IPS-11a (cell line): ENCODE measurements around the gene PGGHG.
"Not testable (repeated sequence)": the region's sequence is repeated elsewhere in the genome, so short reads cannot be mapped to it uniquely, and the experiment has no call there.

Experiments used
- H3K4me3 ChIP-seq: one replicate; pipeline ENCODE4 v1.5.1; 2013; ENCODE audit warnings: low read depth, low read length, control low read depth

PGGHG gene

DNA sequence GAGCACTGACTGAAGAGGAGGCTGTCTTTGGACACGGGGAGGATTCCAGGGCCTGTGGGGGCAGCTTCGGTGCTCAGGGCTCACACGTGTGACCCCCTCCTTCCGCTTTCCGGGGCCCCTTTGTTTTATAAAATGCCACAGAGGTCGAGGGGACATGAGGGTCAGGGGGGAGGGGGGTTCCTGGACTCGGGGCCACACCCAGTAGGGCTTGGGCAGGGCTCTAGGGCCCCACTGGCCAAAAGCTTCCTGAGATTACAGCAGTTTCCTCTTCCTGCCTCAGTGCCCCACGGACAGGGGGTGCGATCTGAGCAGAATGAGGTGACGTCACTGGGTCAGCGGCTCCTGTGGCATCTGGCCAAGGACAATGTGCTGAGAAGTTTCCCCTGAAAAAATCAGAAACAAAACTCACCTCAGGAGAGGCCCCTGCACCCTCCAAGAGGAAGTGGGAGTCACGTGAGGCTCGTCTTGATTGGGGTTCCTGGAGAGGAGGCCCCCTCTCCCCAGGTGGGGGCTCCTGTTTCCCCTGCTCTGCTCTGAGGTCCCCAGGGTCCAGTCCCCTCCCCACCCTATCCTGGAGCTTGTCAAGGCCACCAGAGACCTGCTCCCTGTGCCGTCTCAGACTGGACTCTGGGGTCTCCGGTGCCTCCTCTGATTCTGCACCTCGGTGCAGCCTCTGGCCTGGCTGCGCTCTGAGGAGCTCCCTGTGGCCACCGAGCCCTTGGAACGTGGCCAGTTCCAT, 38.1 kb downstream of the PGGHG start:
- H3K4me3 ChIP-seq = no peak overlapping the region

DNA sequence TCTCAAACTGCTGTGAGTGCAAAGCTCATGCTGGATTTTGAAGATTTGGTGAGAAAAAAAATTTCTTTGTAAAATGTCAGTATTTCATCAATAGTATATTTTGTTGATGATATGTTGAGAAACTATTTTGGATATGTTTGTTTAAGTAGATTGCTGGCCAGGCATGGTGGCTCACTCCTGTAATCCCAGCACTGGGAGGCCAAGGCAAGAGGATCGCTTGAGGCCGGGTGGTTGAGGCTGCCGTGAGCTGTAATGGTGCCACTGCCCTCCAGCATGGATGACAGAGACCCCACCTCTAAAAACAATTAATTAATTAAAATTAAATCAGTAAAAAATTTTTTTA, 38.6 kb downstream of the PGGHG start:
- H3K4me3 ChIP-seq = no peak overlapping the region

DNA sequence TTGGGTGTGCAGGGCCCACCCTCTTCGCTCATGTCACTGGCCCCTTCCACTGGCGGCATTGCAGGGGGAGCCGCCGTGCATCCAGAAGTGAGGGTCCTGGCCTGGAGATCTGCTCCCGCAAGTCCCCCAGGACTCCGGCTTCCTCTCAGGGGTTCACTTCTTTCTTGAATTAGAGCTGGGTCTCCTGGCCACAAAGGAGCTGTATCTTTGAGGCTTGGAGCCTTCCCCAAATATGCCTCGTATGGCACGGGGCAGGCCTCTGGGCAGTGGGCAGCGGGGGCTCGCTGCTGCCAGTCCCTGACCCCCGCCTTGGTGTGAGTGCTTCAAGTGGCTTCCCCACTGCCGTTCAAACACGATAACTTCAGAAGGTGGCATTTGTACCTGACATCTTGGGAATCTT, 39.1 kb downstream of the PGGHG start:
- no peak overlapping the region for H3K4me3 ChIP-seq

DNA sequence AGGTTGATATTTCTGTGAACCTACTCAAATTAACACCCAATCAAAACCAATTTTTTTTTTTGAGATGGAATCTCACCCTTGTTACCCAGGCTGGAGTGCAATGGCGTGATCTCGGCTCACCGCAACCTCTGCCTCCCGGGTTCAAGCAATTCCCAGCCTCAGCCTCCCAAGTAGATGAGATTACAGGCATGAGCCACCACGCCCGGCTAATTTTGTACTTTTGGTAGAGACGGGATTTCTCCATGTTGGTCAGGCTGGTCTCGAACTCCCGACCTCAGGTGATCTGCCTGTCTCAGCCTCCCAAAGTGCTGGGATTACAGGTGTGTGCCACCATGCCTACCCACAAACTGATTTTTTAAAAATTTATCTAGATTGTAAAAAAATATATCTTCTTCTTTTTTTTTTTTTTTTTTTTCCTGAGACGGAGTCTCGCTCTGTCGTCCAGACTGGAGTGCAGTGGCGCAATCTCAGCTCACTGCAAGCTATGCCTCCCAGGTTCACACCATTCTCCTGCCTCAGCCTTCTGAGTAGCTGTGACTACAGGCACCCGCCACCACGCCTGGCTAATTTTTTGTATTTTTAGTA, 39.7 kb downstream of the PGGHG start:
- not testable (repeated sequence) for H3K4me3 ChIP-seq

DNA sequence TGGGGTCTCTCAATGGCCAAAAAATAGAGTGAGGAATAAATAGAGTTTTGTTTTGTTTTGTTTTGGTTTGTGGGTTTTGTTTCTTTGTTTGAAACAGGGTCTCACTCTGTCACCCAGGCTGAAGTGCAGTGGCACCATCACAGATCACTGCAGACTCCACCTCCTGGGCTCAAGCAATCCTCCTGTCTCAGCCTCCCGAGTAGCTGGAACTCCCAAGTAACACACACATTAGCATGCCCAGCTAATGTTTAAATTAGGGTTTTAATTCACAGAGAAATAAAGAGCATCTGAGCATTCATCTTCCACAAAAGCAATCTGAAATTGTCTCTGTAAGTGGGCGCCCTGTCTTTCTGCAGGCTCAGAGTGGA, 40.9 kb downstream of the PGGHG start:
- H3K4me3 ChIP-seq = no peak overlapping the region

DNA sequence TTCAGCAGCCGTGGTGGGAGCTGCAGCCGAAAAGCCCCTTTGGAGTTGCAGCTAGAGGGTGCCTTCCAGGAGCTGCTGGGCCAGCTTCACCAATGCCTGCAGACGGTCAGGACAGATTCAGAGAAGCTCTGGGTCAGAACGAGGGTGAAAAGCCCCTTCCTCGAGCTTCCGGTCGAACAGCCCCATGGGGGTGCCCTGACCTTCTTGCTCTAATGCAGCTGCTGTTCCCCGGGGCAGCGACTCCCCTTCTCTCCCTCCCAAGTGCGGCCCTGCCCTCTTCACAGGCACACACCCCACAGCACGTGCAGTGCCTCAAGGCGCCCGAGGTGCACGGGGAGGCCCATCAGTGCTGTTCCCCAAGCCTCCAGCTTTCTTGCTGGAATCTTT, 41.4 kb downstream of the PGGHG start:
- H3K4me3 ChIP-seq = no peak overlapping the region

DNA sequence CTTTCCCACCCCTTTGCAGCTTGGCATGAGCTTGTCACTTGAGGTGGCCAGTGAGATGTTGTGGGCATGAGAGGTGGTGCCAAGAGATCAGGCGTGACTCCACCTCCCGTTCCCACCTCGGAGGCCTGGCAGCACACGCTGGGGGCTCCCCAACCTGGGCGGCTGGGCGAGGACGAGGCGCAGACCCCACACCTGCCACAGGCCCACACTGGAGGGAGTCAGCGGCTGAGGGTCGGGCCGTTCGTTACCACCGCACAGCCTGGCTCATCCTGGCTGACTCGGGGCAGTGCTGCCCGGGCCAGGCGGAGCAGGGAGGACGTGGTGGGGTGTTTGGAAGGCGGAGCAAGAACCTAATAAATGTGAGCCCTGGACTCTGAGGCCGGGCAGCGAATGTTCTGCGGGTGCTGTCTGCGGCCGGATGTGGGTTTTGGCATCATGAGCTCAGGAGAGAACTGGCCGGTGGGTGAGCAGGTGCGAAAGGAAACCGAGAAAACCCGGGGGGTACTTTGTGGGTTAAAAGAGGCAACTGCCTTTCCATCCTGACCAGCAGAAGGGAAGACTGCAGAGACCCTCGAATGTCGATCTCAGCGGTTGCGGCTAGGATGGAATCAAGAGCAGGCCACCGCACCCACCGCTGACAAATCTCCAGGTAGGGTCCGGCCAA, 41.9 kb downstream of the PGGHG start:
- no peak overlapping the region for H3K4me3 ChIP-seq

DNA sequence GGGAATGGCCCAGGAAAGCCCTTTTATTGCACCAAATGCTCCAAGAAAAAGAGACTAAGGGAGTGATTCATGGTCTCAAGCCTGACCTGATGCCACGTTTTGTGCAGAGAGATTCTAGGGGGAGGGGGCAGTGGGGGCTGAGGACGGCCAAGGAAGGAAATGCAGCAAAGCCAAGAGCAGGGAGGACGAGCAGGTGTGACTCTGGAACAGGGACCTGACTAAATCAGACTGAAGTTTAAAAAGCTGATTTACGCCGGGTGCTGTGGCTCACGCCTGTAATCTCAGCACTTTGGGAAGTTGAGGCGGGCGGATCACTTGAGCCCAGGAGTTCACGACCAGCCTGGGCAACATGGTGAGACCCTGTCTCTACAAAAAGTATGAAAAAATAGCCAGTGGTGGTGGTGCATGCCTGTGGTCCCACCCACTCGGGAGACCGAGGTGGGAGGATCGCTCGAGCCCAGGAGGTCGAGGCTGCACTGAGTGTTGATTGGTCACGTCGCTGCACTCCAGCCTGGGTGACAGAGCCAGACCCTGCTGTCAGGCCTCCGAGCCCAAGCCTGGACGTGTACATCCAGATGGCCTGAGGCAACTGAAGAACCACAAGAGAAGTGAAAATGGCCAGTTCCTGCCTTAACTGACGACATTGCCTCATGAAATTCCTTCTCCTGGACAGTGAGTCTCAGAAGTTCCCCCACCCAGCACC, 42.6 kb downstream of the PGGHG start:
- H3K4me3 ChIP-seq = no peak overlapping the region

DNA sequence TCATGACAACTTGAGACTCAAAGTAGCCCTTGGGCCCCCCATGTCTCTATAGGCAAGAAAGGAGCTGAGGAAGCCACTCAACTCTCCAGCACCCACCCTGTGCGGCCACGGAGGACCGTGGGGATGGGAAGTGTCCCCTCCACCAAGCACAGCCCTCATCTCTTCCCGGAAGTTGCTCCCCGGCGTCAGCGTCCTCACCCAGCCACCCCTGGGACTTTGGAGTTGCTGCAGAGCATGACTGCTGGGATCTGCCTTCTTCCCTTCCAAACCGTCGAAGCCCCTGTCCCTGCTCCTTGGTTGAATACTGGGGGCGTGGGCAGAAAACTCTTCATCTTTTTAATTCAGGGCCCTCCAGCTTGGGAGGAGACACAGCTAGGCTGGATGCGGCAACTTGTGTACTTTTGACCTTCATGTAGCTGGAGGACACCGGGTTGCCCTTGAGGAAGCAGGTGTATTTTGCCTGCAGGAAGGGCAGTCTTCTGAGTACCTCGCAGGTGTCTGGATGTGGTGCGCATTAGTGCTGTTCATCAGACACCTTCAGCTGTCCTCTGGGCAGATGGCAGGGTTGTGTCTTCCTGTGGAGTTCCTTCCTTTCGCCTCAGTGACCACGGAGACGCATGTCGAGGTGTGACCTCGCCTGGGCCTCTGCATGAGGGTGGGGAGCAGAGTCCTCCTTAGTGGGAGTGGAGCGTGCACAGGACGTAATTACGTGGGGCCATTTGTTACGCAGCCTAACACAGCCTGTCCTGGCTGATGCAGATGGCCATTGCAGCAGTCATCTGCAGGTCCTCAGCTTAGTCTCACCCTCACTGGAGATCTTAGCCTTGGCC, 43.9 kb downstream of the PGGHG start:
- H3K4me3 ChIP-seq = no peak overlapping the region

DNA sequence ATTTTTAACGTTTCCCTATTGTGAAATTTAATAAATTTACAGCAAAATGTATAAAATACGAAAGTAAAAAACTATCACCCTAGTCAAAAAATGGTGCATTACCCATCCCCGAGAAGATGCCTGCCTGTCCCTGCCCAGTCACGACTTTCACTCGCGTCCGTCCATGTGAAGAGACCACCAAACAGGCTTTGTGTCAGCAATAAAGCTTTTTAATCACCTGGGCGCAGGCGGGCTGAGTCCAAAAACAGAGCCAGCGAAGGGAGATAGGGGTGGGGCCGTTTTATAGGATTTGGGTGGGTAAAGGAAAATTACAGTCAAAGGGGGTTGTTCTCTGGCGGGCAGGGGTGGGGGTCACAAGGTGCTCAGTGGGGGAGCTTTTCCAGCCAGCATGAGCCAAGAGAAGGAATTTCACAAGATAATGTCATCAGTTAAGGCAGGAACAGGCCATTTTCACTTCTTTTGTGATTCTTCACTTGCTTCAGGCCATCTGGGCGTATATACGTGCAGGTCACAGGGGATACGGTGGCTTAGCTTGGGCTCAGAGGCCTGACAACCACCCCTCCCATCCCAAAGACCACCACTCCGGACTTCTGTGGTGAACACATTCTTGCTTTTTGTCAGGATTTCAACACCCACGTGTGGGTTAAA, 44.8 kb downstream of the PGGHG start:
- H3K4me3 ChIP-seq = not testable (repeated sequence)

DNA sequence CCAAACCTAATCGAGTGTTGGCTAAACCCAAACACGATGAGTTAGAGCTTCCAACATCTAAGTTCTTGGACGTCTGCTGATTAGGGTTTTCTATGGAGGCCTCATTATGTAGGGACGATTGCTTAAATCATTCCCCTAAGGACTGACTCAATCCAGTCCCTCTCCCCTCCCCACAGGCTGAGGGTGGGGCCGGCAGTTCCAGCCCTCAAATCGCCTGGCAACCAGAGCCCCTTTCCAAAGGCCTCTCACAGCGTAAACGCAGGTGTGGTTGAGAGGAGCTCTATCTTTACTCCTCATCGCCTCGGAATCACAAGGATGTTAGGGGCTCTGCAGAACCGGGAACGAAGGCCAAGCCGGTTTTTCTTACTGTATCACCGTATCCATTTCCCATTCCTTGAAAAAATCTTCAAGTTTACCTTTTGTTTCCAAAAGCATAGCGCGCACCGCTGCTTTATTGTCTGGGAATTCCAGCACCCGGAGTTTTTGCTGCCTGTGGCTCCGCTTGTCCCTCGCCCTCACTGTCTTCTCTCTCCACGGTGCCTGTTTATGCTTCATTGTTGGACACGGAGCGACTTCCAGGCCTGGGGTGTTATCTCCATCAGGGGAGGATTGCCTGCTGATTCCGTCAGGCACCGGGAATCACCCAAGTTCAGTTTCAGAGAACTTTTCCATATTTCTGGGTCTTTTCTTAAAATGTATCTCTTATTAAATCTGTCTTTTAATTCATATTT, 45.5 kb downstream of the PGGHG start:
- no peak overlapping the region for H3K4me3 ChIP-seq

DNA sequence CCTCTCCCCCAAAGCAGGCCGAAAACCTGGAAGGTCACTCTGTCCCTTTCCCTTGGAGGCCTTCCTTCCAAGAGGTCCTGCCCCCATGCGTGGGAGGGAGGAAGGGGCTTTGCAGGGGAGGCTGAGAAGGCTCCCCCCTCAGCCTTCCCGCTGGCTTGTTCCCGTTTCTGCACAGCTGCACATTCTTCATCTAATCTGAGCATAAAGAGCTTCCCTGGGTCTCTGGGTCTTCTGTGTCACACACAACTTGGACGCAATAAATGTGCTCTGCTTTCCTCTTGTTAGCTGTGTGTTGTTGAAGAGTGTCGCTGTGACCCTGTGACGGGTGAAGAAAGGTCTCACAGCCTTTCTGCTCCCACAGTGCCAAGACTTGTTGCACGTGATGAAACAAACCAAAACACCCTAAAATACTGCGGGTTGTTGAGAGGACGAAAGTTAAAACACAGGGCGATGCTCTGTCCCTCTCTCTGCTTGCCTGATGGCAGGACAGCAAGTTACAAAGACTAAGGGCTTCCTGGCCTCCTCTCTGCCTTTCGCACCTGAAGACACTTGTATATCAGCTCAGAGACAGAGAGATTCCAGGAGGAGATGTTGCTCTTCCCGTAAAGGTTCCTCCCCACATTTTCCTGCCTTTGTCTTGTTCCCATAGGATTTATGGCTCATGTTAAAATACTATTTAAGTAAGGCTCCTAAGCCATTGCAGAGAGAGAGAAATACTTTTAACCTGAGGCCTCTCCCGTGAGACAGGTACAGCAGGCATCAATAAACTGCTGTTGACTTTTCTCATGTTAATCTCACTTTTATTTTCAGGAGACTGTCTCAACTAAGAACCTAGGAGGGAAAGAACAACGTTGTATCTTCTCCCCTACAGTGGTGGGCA, 47.1 kb downstream of the PGGHG start:
- H3K4me3 ChIP-seq = no peak overlapping the region

DNA sequence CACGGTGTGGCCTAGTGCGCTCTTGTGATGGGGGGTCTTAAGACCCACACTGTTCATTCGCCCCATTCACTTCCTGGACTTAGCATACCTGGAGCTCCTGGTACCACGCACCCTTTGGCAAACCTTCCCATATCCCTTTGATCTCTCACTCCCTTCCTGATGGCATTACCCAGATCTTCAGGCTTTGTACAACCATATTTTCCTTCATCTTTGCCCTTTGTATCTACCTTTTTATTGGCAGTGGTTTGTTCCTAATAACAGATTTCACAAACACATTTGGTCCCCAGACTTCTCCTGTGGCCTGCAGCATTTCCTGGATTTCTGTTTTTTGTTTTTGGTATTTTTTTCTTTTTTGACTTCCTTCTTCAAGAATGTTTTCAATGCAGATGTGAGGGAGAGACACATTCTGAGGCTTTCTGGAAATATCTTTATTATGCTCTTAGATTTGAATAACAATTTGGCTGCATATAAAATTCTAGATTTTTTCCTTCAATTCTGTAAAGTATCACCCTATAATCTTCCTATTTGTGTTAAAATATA, 47.8 kb downstream of the PGGHG start:
- no peak overlapping the region for H3K4me3 ChIP-seq

DNA sequence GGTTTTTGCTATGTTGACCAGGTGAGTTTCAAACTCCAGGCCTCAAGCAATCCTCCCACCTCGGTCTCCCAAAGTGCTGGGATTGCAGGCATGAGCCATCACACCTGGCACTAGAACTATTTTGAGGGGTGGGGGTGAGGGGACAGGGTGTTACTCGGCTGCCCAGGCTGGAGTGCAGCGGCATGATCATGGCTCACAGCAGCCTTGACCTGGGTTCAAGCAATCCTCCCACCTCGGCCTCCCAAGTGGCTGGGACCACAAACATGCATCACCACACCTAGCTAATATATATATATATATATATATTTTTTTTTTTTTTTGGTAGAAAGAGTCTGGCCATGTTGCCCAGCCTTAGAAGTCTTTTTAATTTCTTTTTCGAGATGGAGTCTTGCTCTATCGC, 48.8 kb downstream of the PGGHG start:
- no peak overlapping the region for H3K4me3 ChIP-seq

DNA sequence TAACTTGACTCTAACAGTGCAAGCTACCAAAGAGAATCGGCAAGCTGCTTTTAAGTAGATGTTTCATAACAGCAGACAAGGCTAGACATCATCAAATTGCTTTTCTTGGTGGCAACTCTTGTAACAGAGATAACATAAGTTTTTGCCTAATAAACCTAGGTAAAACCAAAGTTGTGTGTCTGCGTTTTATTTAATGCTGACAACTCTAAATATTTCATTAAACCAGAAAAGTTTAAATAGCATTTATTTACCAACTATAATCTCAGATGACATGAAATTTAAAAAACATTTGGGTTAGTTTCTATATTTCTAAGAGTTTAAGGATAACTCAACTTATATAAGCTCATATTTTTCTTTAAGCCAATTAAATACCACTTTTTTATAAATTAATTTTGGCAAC, 51.0 kb downstream of the PGGHG start:
- H3K4me3 ChIP-seq = no peak overlapping the region

DNA sequence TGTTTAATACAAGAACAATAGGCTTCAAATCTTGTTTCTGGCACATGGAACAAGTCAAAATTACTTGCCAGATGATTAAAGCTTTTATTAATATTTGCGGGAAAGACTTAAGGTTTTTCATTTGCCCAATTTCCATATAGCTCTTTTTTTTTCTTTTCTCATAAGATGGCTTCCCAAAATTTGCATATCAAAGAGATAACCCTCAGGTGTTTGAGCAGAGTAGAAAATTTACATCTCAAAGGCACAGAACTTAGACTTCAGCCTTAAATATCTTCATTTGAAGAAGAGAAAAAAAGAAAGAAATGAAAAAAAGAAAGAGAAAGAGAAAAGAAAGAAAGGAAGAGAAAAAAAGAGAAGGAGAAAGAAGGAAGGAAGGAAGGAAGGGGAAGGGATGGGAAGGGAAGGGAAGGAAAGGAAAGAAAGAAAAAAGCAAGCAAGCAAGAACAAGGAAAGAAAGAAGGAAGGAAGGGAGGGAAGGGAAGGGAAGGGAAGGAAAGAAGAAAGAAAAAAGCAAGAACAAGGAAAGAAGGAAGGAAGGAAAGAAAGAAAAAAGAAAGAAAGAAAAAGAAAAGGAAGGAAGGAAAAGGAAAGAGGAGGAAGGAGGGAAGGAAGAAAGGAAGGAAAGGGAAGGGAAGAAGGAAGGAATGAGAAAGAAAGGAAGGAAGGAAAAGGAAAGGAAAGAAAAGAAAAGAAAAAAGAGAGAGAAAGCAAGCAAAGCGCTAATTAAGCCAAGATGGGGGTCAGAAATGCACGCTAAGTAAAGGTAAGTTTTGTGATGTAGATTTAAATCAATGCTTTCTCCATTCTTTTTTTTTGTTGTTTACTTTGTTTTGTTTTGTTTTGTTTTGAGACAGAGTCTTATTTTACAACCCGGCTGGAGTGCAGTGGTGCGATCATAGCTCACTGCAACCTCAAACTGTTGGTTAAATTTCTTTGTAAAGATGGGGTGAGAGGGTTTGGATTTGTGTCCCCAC, 51.9 kb downstream of the PGGHG start:
- no peak overlapping the region for H3K4me3 ChIP-seq

DNA sequence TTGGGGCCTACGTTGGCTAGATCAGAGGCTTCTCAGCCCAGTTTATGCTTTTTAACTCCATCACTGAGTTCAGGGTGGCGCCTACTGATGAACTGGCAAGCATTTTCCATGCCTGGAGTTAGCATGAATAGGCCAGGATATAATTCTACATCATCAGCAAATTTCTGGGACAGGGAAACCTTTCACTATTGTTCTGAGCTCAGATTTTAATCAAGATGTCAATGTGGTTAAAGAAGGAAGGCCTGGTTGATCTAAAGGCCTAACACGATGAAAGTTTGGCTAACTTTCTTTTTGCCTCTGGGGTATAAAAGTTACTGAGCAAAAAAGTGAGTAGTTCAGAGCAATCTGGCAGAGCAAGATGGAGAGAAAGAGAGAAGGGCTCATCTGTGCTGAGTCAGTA, 53.4 kb downstream of the PGGHG start:
- H3K4me3 ChIP-seq = no peak overlapping the region
